GM13976 (cell line): ENCODE measurements around the gene LMCD1.

Source experiments
- DNase-seq: peaks from one replicate; pipeline ENCODE4 v3.0.0; 2012; ENCODE audit warnings: low spot score
- in situ Hi-C: fragments of 300-500 bp; cut with MboI; formaldehyde crosslinking; loops from one replicate; pipeline ENCODE4 v1.12.0; 2022; ENCODE audit warnings: low sequenced_read_pairs, mixed read lengths, inconsistent platforms; ENCODE audit not compliant: unreplicated experiment
- TF ChIP-seq, protein P1 (sequence below): IDR thresholded peaks from 2 replicates; pipeline ENCODE4 v1.5.1; 2012; ENCODE audit warnings: borderline replicate concordance, mild to moderate bottlenecking; ENCODE audit not compliant: insufficient read depth; ENCODE audit errors: extremely low read depth, missing control alignments, control extremely low read depth

Gene LMCD1

DNA sequence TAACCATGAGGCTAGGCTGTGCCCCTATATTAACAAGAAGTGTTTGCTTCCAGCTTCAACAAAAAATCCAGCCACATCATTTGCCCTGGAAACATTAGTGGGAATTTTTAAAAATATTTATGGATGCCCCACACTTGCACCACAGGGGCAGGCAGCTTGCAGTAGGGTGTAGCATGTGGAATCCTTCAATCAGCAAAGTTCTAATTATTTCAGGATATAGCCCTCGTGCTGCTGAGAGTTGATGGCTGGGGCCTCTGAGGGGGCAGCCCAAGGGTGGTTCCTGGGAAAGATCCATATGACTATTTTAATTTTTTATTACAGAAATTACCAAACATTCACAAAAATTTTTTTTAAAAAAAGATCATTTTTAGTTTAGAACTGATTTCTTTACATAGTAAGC lies 35.1 kb upstream of the LMCD1 start:
- no peak for DNase-seq
- TF ChIP-seq, protein P1, sequence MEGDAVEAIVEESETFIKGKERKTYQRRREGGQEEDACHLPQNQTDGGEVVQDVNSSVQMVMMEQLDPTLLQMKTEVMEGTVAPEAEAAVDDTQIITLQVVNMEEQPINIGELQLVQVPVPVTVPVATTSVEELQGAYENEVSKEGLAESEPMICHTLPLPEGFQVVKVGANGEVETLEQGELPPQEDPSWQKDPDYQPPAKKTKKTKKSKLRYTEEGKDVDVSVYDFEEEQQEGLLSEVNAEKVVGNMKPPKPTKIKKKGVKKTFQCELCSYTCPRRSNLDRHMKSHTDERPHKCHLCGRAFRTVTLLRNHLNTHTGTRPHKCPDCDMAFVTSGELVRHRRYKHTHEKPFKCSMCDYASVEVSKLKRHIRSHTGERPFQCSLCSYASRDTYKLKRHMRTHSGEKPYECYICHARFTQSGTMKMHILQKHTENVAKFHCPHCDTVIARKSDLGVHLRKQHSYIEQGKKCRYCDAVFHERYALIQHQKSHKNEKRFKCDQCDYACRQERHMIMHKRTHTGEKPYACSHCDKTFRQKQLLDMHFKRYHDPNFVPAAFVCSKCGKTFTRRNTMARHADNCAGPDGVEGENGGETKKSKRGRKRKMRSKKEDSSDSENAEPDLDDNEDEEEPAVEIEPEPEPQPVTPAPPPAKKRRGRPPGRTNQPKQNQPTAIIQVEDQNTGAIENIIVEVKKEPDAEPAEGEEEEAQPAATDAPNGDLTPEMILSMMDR: no peak
- in situ Hi-C loops: no loop called here

DNA sequence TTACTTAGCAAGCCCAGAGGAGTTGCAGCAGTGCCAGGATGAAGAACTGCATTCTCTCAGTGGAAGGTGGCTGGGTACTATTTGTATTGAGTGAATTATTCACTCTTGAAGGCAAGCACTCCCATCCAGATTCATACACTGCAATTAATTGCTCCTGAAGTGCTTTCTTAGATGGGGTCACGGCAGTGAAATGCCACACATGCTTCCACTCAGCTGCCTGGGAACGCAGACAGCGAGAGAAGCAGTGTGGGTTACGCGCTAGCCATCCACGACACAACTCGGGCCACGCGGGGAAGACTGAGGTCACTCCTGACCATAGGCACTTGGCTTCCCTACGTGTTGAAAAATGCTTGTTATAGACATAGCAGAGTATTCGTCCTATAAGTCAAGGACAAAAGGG lies 30.8 kb upstream of the LMCD1 start:
- TF ChIP-seq, protein P1: no peak
- DNase-seq: no peak
- in situ Hi-C loops: no loop called here

DNA sequence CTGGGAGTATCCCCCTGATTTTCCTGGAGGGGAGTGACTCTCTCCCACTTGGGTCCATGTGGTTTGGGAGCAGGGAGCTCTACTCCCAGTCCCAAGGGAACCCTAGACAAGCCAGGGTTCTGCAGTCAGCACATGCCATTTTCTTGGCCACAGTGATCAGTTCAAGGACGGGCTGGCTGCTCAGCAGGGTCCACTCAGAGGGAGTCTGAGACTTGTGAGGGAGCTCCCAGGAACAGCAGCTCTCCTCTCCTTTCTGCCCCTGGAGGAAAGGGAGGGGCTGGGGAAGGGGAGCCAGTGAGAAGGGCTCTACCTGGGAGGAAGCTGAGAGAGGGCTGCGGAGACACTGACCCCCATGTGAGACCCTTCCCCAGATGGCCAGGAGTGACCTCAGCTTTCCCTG lies 29.1 kb upstream of the LMCD1 start:
- in situ Hi-C loops: no loop called here
- no peak for DNase-seq
- TF ChIP-seq, protein P1: no peak

DNA sequence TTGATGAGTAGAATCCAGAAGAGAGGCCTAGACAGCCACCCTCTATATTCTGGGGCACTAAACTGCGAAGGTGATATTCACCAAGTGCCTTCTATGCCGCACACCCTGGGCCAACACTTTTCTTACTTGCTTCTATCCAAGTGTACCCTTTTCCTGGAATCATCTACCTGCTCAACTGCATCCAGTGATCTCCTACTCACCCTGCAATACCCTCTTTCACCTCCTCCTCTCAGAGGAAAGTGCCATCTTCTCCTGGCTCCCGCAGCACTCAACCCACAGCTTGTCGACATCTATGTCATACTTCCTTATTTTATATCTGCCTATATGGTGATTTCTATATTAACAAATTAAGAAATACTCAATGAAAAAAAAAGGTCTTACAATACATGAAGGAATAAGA lies 28.6 kb upstream of the LMCD1 start:
- TF ChIP-seq, protein P1: no peak
- DNase-seq: no peak
- in situ Hi-C loops: no loop called here

DNA sequence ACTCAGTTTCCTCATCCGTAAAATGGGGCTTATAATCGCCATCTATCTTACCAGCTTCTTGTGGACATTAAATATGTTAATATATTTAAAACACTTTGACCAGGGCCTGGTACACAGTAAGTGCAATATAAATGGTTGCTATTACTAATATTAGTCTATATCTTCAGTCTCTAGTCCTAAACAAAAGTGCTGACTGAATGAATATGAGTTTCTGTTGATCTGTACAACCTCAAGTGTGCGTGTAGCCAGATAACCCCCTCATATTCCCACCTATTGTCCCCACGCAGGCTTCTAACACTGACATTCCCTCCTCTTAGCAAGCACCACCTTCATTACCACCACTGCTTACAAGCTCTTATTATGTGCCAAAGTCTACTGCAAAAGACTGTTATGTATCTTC lies 27.6 kb upstream of the LMCD1 start:
- in situ Hi-C loops: no loop called here
- TF ChIP-seq, protein P1: no peak
- DNase-seq: no peak

DNA sequence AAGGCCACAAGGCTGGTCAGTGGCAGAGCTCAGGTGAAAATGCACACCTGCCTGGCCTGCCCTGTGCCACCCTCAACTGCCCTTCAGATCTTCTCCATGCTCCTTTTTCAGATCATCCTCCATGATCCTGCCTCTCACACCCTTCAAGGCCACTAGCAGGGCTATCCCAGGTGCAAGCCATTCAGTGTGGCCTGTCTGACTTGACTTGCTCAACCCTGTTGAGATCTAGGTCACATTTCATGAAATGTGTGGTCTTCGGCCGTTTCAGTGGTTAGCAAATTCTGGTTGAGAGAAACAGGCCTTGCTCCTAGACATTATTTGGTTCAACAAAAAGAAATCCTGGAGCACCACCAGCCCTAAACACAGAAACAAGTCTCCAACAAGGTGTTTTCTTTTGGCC lies 26.6 kb upstream of the LMCD1 start:
- TF ChIP-seq, protein P1: no peak
- no peak for DNase-seq
- in situ Hi-C loops: no loop called here

DNA sequence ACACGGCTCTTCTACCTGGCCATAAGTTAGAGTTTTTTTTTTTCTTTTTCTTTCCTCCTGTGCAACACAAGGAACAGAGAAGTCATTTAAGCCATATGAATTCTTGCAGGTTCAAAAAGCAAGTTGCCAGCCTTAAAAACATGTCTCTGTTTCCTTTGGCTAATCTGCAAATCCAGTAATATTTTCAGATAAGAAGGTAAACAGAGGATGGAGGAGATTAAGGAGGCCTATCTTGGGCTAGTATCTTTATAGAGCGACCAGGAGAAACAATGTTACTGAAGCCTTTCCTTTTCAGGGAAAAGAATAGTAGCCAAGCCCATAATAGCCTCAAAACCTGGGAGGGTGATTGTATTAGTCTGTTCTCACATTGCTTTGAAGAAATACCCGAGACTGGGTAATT lies 20.9 kb upstream of the LMCD1 start:
- TF ChIP-seq, protein P1: no peak
- in situ Hi-C loops: no loop called here
- DNase-seq: no peak
